ENCODE data around the gene LPP.

- no peak for TF ChIP-seq POLR2A (IDR thresholded peaks at IDR 0.05)
- TF ChIP-seq, protein P1, sequence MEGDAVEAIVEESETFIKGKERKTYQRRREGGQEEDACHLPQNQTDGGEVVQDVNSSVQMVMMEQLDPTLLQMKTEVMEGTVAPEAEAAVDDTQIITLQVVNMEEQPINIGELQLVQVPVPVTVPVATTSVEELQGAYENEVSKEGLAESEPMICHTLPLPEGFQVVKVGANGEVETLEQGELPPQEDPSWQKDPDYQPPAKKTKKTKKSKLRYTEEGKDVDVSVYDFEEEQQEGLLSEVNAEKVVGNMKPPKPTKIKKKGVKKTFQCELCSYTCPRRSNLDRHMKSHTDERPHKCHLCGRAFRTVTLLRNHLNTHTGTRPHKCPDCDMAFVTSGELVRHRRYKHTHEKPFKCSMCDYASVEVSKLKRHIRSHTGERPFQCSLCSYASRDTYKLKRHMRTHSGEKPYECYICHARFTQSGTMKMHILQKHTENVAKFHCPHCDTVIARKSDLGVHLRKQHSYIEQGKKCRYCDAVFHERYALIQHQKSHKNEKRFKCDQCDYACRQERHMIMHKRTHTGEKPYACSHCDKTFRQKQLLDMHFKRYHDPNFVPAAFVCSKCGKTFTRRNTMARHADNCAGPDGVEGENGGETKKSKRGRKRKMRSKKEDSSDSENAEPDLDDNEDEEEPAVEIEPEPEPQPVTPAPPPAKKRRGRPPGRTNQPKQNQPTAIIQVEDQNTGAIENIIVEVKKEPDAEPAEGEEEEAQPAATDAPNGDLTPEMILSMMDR (IDR thresholded peaks at IDR 0.05 in 4 of 5, conservative IDR thresholded peaks at IDR 0.05 in 1 of 5), result no peak
These were observed 248.3 kb downstream of the LPP start for GRCh38 chr3:188402229-188402628.

All from gastrocnemius medialis (tissue), 4 donors.